Measurements from ENCODE around the gene ATF6.

ATF6 gene

DNA sequence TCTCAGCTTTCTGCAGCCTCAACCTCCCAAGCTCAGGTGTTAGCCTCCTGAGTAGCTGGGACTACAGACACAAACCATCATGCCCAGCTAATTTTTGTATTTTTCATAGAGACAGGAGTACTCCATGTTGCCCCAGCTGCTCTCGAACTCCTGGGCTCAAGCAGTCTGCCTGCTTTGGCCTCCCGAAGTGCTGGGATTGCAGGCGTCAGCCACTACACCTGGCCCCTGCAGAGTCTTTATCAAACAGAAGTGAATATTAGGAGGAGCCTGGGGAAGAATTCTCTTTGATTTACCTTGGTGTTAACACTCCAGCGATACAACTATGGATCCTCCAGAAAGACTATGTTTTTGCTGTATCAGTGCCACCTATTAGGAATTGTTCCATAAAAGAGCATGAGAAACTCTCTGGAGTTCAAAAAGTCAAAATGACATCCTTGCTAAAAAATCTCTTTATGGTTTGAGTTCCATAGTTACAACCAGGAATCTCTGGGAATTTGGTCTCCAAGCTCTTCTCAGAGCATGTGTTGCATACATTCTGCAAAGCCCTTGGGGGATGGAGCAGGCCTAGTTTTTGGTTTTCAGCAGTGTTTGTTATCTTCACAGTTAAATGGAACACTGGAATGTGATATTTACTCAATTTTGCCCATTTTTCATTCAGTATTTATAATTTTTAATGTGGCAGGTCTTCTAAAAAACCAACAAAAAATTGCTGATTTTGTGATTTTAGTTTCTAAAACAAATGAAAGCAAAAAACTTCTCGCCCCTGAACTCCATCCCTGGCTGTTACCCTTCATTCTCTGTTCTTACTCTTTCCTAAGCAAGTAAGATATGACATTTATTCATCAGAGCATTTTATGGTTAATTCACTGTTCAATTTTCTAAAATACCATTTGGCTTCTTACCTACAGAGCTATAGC is 180.2 kb downstream of the ATF6 start:
- DNase-seq (ENCODE audit: low read depth, low spot score), result no peak

GRCh38 chr1:161948435-161948834 is 182.3 kb downstream of the ATF6 start:
- TF ChIP-seq ZNF274 (IDR thresholded peaks at IDR 0.05; ENCODE audit: low read depth, low read length) (no peak), SUZ12 (IDR thresholded peaks at IDR 0.05; ENCODE audit: extremely low read depth, insufficient read depth, insufficient read length) (no peak), YY1 (IDR thresholded peaks at IDR 0.05; ENCODE audit: insufficient read depth, insufficient read length) (no peak)
- no peak overlapping the region for H3K4me3 ChIP-seq (ENCODE audit: insufficient read length, low read depth)
- H3K27me3 ChIP-seq (ENCODE audit: insufficient read depth, insufficient read length), result no peaks in the 10 kb centered on the region

More for the DNA sequence above, 180.2 kb downstream of the ATF6 start:
- no peaks in the 10 kb centered on the region for H3K27me3 ChIP-seq (ENCODE audit: insufficient read depth, insufficient read length)
- no peaks in the 10 kb centered on the region for H3K9me3 ChIP-seq (ENCODE audit: insufficient read depth, low read length)
- H3K36me3 ChIP-seq (ENCODE audit: insufficient read depth, insufficient read length, low read length), result no peaks in the 10 kb centered on the region
- no peak overlapping the region for H3K4me3 ChIP-seq (ENCODE audit: insufficient read length, low read depth)
- H3K4me1 ChIP-seq (ENCODE audit: insufficient read depth, insufficient read length), result no peaks in the 10 kb centered on the region
- H3K9ac ChIP-seq (ENCODE audit: insufficient read length, low read depth), result no peak overlapping the region
- TF ChIP-seq YY1 (IDR thresholded peaks at IDR 0.05; ENCODE audit: insufficient read depth, insufficient read length) (no peak), ZNF274 (IDR thresholded peaks at IDR 0.05; ENCODE audit: low read depth, low read length) (no peak), SUZ12 (IDR thresholded peaks at IDR 0.05; ENCODE audit: extremely low read depth, insufficient read depth, insufficient read length) (no peak)

DNA sequence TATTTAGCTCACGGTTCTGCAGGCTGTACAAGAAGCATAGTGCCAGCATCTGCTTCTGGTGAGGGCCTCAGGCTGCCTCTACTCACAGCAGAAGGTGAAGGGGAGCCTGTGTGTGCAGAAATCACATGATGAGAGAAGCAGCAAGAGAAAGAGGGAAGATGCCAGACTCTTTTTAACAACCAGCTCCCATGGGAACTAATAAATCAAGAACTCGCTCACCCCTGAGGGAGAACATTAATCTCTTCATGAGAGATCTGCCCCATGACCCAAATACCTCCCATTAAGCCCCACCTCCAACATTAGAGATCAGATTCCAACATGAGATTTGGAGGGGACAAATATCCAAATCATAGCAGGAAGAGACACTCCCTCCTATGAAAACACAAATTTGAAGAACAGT is 183.4 kb downstream of the ATF6 start:
- no peak for DNase-seq (ENCODE audit: low read depth, low spot score)
- Histone ChIP-seq H3K9ac (ENCODE audit: insufficient read length, low read depth) (no peak overlapping the region), H3K36me3 (ENCODE audit: insufficient read depth, insufficient read length, low read length) (no peaks in the 10 kb centered on the region), H3K27me3 (ENCODE audit: insufficient read depth, insufficient read length) (no peaks in the 10 kb centered on the region), H3K4me3 (ENCODE audit: insufficient read length, low read depth) (no peak overlapping the region), H3K9me3 (ENCODE audit: insufficient read depth, low read length) (no peaks in the 10 kb centered on the region), H3K4me1 (ENCODE audit: insufficient read depth, insufficient read length) (no peaks in the 10 kb centered on the region)
- TF ChIP-seq SUZ12 (IDR thresholded peaks at IDR 0.05; ENCODE audit: extremely low read depth, insufficient read depth, insufficient read length), result no peak
- TF ChIP-seq YY1 (IDR thresholded peaks at IDR 0.05; ENCODE audit: insufficient read depth, insufficient read length), result no peak
- TF ChIP-seq ZNF274 (IDR thresholded peaks at IDR 0.05; ENCODE audit: low read depth, low read length), result no peak

More at GRCh38 chr1:161948435-161948834, 182.3 kb downstream of the ATF6 start:
- no peak for DNase-seq (ENCODE audit: low read depth, low spot score)
- Histone ChIP-seq H3K9ac (ENCODE audit: insufficient read length, low read depth) (no peak overlapping the region), H3K9me3 (ENCODE audit: insufficient read depth, low read length) (no peaks in the 10 kb centered on the region), H3K4me1 (ENCODE audit: insufficient read depth, insufficient read length) (no peaks in the 10 kb centered on the region), H3K36me3 (ENCODE audit: insufficient read depth, insufficient read length, low read length) (no peaks in the 10 kb centered on the region)

GRCh38 chr1:161950377-161950776 is 184.3 kb downstream of the ATF6 start:
- DNase-seq (ENCODE audit: low read depth, low spot score), result no peak
- no peak overlapping the region for H3K9ac ChIP-seq (ENCODE audit: insufficient read length, low read depth)
- no peaks in the 10 kb centered on the region for H3K36me3 ChIP-seq (ENCODE audit: insufficient read depth, insufficient read length, low read length)
- no peak overlapping the region for H3K4me3 ChIP-seq (ENCODE audit: insufficient read length, low read depth)
- H3K27me3 ChIP-seq (ENCODE audit: insufficient read depth, insufficient read length), result no peaks in the 10 kb centered on the region
- TF ChIP-seq YY1 (IDR thresholded peaks at IDR 0.05; ENCODE audit: insufficient read depth, insufficient read length), result no peak
- TF ChIP-seq ZNF274 (IDR thresholded peaks at IDR 0.05; ENCODE audit: low read depth, low read length), result no peak
- no peak for TF ChIP-seq SUZ12 (IDR thresholded peaks at IDR 0.05; ENCODE audit: extremely low read depth, insufficient read depth, insufficient read length)
- H3K9me3 ChIP-seq (ENCODE audit: insufficient read depth, low read length), result no peaks in the 10 kb centered on the region
- no peaks in the 10 kb centered on the region for H3K4me1 ChIP-seq (ENCODE audit: insufficient read depth, insufficient read length)

- H3K36me3 ChIP-seq (ENCODE audit: insufficient read depth, insufficient read length, low read length), result no peaks in the 10 kb centered on the region
- DNase-seq (ENCODE audit: low read depth, low spot score), result no peak
- TF ChIP-seq YY1 (IDR thresholded peaks at IDR 0.05; ENCODE audit: insufficient read depth, insufficient read length) (no peak), SUZ12 (IDR thresholded peaks at IDR 0.05; ENCODE audit: extremely low read depth, insufficient read depth, insufficient read length) (no peak), ZNF274 (IDR thresholded peaks at IDR 0.05; ENCODE audit: low read depth, low read length) (no peak)
- H3K9me3 ChIP-seq (ENCODE audit: insufficient read depth, low read length), result no peaks in the 10 kb centered on the region
- H3K27me3 ChIP-seq (ENCODE audit: insufficient read depth, insufficient read length), result no peaks in the 10 kb centered on the region
- no peak overlapping the region for H3K9ac ChIP-seq (ENCODE audit: insufficient read length, low read depth)
- H3K4me1 ChIP-seq (ENCODE audit: insufficient read depth, insufficient read length), result no peaks in the 10 kb centered on the region
- no peak overlapping the region for H3K4me3 ChIP-seq (ENCODE audit: insufficient read length, low read depth)
These were observed 185.5 kb downstream of the ATF6 start for GRCh38 chr1:161951646-161952045.

GRCh38 chr1:161952607-161953172 is 186.6 kb downstream of the ATF6 start:
- no peak for DNase-seq (ENCODE audit: low read depth, low spot score)
- H3K4me3 ChIP-seq (ENCODE audit: insufficient read length, low read depth), result no peak overlapping the region

GRCh38 chr1:161953256-161953920 is 187.3 kb downstream of the ATF6 start:
- TF ChIP-seq YY1 (IDR thresholded peaks at IDR 0.05; ENCODE audit: insufficient read depth, insufficient read length), result no peak
- TF ChIP-seq SUZ12 (IDR thresholded peaks at IDR 0.05; ENCODE audit: extremely low read depth, insufficient read depth, insufficient read length), result no peak
- no peak for TF ChIP-seq ZNF274 (IDR thresholded peaks at IDR 0.05; ENCODE audit: low read depth, low read length)
- Histone ChIP-seq H3K4me3 (ENCODE audit: insufficient read length, low read depth) (no peak overlapping the region), H3K4me1 (ENCODE audit: insufficient read depth, insufficient read length) (no peaks in the 10 kb centered on the region), H3K27me3 (ENCODE audit: insufficient read depth, insufficient read length) (no peaks in the 10 kb centered on the region), H3K36me3 (ENCODE audit: insufficient read depth, insufficient read length, low read length) (no peaks in the 10 kb centered on the region), H3K9me3 (ENCODE audit: insufficient read depth, low read length) (no peaks in the 10 kb centered on the region), H3K9ac (ENCODE audit: insufficient read length, low read depth) (no peak overlapping the region)
- no peak for DNase-seq (ENCODE audit: low read depth, low spot score)

More at GRCh38 chr1:161952607-161953172, 186.6 kb downstream of the ATF6 start:
- no peaks in the 10 kb centered on the region for H3K9me3 ChIP-seq (ENCODE audit: insufficient read depth, low read length)
- no peaks in the 10 kb centered on the region for H3K36me3 ChIP-seq (ENCODE audit: insufficient read depth, insufficient read length, low read length)
- H3K27me3 ChIP-seq (ENCODE audit: insufficient read depth, insufficient read length), result no peaks in the 10 kb centered on the region
- H3K9ac ChIP-seq (ENCODE audit: insufficient read length, low read depth), result no peak overlapping the region
- no peaks in the 10 kb centered on the region for H3K4me1 ChIP-seq (ENCODE audit: insufficient read depth, insufficient read length)
- no peak for TF ChIP-seq SUZ12 (IDR thresholded peaks at IDR 0.05; ENCODE audit: extremely low read depth, insufficient read depth, insufficient read length)
- no peak for TF ChIP-seq YY1 (IDR thresholded peaks at IDR 0.05; ENCODE audit: insufficient read depth, insufficient read length)
- no peak for TF ChIP-seq ZNF274 (IDR thresholded peaks at IDR 0.05; ENCODE audit: low read depth, low read length)
